CD4-positive, alpha-beta T cell (primary cell): ENCODE data around the gene LHFPL5. TPM values are rescaled to one million over a fixed set of nuclear protein-coding genes. Genes with fewer than 3 reads are reported as not detected.

ENCODE experiments used
- ATAC-seq: fragments of 200-7000 bp; cut with Tn5 transposase; one replicate; pipeline ENCODE4 v1.10.0; 2022; ENCODE audit warnings: mild to moderate bottlenecking; ENCODE audit not compliant: poor library complexity
- CTCF ChIA-PET: fragments of 350-600 bp; sonication (Branson Sonifier 250); formaldehyde crosslinking; loops from one replicate; lab custom pipeline; 2021; ENCODE audit warnings: antibody characterized with exemption, inconsistent platforms; lab: Charles Lee
- POLR2A ChIA-PET: fragments of 350-600 bp; sonication (Branson Sonifier 250); formaldehyde crosslinking; loops from one replicate; lab custom pipeline; 2021; ENCODE audit warnings: antibody characterized with exemption, inconsistent platforms; lab: Charles Lee
- DNase-seq, 14 experiments: peaks; one replicate each; pipeline ENCODE4 v3.0.0-alpha.2; 2013 to 2020; ENCODE audit warnings: mixed read lengths in 2 of 14
- H3K27ac ChIP-seq, 2 donors: one replicate each; pipeline versions ENCODE4 v1.5.1 to v1.7.0; 2013; ENCODE audit warnings: low read length in 2 of 2, low read depth in 1 of 2, mild to moderate bottlenecking in 1 of 2
- H3K27me3 ChIP-seq, 2 experiments: 1 replicate in 1 of 2; 2 replicates in 1 of 2; pipeline versions ENCODE4 v1.6.1 to v1.7.0; 2013; ENCODE audit warnings: low read length in 2 of 2, control low read depth in 1 of 2, mild to moderate bottlenecking in 1 of 2, moderate library complexity in 1 of 2; ENCODE audit not compliant: insufficient read depth in 2 of 2, control insufficient read depth in 1 of 2
- H3K36me3 ChIP-seq: one replicate; pipeline ENCODE4 v1.6.1; 2013; ENCODE audit warnings: low read length, control low read depth; ENCODE audit not compliant: insufficient read depth
- H3K4me1 ChIP-seq: one replicate; pipeline ENCODE4 v1.6.1; 2013; ENCODE audit warnings: low read length, control low read depth; ENCODE audit not compliant: insufficient read depth
- H3K4me3 ChIP-seq: one replicate; pipeline ENCODE4 v1.5.1; 2013; ENCODE audit warnings: mild to moderate bottlenecking, low read length, moderate library complexity
- H3K9me3 ChIP-seq, 2 experiments: 1 replicate in 1 of 2; 2 replicates in 1 of 2; pipeline versions ENCODE4 v1.6.1 to v1.7.0; 2013; ENCODE audit warnings: low read length in 2 of 2, mild to moderate bottlenecking in 2 of 2, control low read depth in 1 of 2, moderate library complexity in 1 of 2; ENCODE audit not compliant: control insufficient read depth in 1 of 2, insufficient read depth in 1 of 2
- H3K27ac Mint-ChIP-seq: one replicate; pipeline ENCODE4 v1.8.0; 2020; ENCODE audit warnings: mixed read lengths
- H3K27me3 Mint-ChIP-seq: one replicate; pipeline ENCODE4 v1.8.0; 2021; ENCODE audit warnings: mixed read lengths
- H3K36me3 Mint-ChIP-seq: one replicate; pipeline ENCODE4 v1.8.0; 2021; ENCODE audit warnings: low read depth, mixed read lengths
- H3K4me1 Mint-ChIP-seq: one replicate; pipeline ENCODE4 v1.8.0; 2021; ENCODE audit warnings: low read depth, mixed read lengths
- H3K4me3 Mint-ChIP-seq: one replicate; pipeline ENCODE4 v1.8.0; 2020; ENCODE audit warnings: mild to moderate bottlenecking, mixed read lengths
- H3K9me3 Mint-ChIP-seq: one replicate; pipeline ENCODE4 v1.8.0; 2020; ENCODE audit warnings: mixed read lengths
- CTCF ChIP-seq: fragments of 200-600 bp; IDR thresholded peaks from one replicate; pipeline ENCODE4 v1.8.0; 2022; ENCODE audit warnings: antibody characterized with exemption, mild to moderate bottlenecking
- intact Hi-C, 2 experiments: fragments of 100-400 bp; cut with DNase I in 1 of 2; cut with micrococcal nuclease in 1 of 2; formaldehyde crosslinking; loops; one replicate each; pipeline versions ENCODE4 v1.15.1 to v1.9.0; 2023 to 2025; cut with DNase I, micrococcal nuclease
- total RNA-seq, 174 experiments: library from RNA in 2 of 174; stranded (reverse) in 2 of 174; gene quantifications; one replicate each; pipeline ENCODE4 v1.2.3 and lab custom pipeline; 2021 to 2026

Gene LHFPL5
- total RNA-seq, 2 experiments from 2014 or later, result not detected

- intact Hi-C loops, result loop anchor here (1.0 kb wide), 1 partner anchor 11 kb away; no protein-coding TSS in a partner anchor
- H3K27me3 ChIP-seq, result no peaks in the 10 kb centered on the region
- H3K36me3 ChIP-seq, result no peaks in the 10 kb centered on the region
- ChIA-PET POLR2A (no interaction called here), CTCF (no interaction called here)
- Mint-ChIP-seq H3K9me3 (no peaks in the 10 kb centered on the region), H3K27ac (no peak overlapping the region), H3K4me1 (no peaks in the 10 kb centered on the region), H3K36me3 (no peaks in the 10 kb centered on the region), H3K4me3 (no peak overlapping the region), H3K27me3 (peaks cover 7% of the 10 kb centered on the region)
- H3K4me1 ChIP-seq, result no peaks in the 10 kb centered on the region
- DNase-seq (no peak), ATAC-seq (no peak)
- no peak overlapping the region for H3K4me3 ChIP-seq
- peaks cover 0 to 3% of the 10 kb centered on the region in 2 experiments for H3K9me3 ChIP-seq
- H3K27ac ChIP-seq, result no peak overlapping the region
- TF ChIP-seq CTCF, result no peak
Observed at GRCh38 chr6:35798706-35799105, 6.4 kb upstream of the LHFPL5 start.

GRCh38 chr6:35801148-35801547, 4.0 kb upstream of the LHFPL5 start:
- Mint-ChIP-seq H3K27me3 (peaks cover 19% of the 10 kb centered on the region), H3K4me1 (no peaks in the 10 kb centered on the region), H3K4me3 (no peak overlapping the region), H3K9me3 (no peaks in the 10 kb centered on the region), H3K36me3 (no peaks in the 10 kb centered on the region), H3K27ac (no peak overlapping the region)
- Histone ChIP-seq H3K4me1 (peaks cover 8% of the 10 kb centered on the region), H3K27me3 (peaks cover 9 to 10% of the 10 kb centered on the region in 2 experiments), H3K9me3 (peaks cover 0 to 10% of the 10 kb centered on the region in 2 experiments), H3K27ac (no peak overlapping the region), H3K36me3 (no peaks in the 10 kb centered on the region), H3K4me3 (no peak overlapping the region)
- ChIA-PET POLR2A (no interaction called here), CTCF (no interaction called here)
- no peak for DNase-seq
- intact Hi-C loops, result no loop called here
- no peak for ATAC-seq
- TF ChIP-seq CTCF, result no peak

- Mint-ChIP-seq H3K27me3 (peaks cover 39% of the 10 kb centered on the region), H3K4me3 (no peak overlapping the region), H3K27ac (no peak overlapping the region), H3K4me1 (no peaks in the 10 kb centered on the region), H3K36me3 (no peaks in the 10 kb centered on the region), H3K9me3 (no peaks in the 10 kb centered on the region)
- DNase-seq (no peak), ATAC-seq (no peak)
- POLR2A ChIA-PET, result no interaction called here
- Histone ChIP-seq H3K36me3 (no peaks in the 10 kb centered on the region), H3K9me3 (peaks cover 0 to 10% of the 10 kb centered on the region in 2 experiments), H3K27ac (no peak overlapping the region), H3K4me3 (no peak overlapping the region), H3K27me3 (peaks cover 15 to 25% of the 10 kb centered on the region in 2 experiments), H3K4me1 (peaks cover 11% of the 10 kb centered on the region)
- intact Hi-C loops, result no loop called here
- no peak for TF ChIP-seq CTCF
- CTCF ChIA-PET, result no interaction called here
Observed at GRCh38 chr6:35808688-35809087, 3.5 kb downstream of the LHFPL5 start.
